MCF 10A (cell line): Measurements from ENCODE around the gene RBM26. TPM values are rescaled to one million over a fixed set of nuclear protein-coding genes. Genes with fewer than 3 reads are reported as not detected.

Experiments
- BruUV-seq: library from RNA; stranded (reverse); fragments of 400-500 nt; replicated peaks from 2 replicates; lab custom pipeline; 2021; lab: Mats Ljungman, UMichigan
- CTCF ChIA-PET: fragments of 300-600 bp; sonication (Branson Sonifier 250); formaldehyde crosslinking; extraction: SDS; loops from one replicate; lab custom pipeline; 2021; ENCODE audit warnings: antibody characterized with exemption, inconsistent platforms; lab: Yijun Ruan, JAX
- POLR2A ChIA-PET: fragments of 300-600, 350-650 bp; sonication (Branson Sonifier 250); formaldehyde crosslinking; extraction: SDS; loops from one replicate; lab custom pipeline; 2020; ENCODE audit warnings: antibody characterized with exemption, inconsistent platforms; lab: Yijun Ruan, JAX
- DNase-seq: peaks from one replicate; pipeline ENCODE4 v3.0.0-alpha.2; 2018; ENCODE audit not compliant: unreplicated experiment
- H3K27ac Mint-ChIP-seq: one replicate; pipeline ENCODE4 v1.8.0; 2022; ENCODE audit warnings: mild to moderate bottlenecking, low read depth, mixed read lengths; ENCODE audit not compliant: unreplicated experiment
- H3K27me3 Mint-ChIP-seq: one replicate; pipeline ENCODE4 v1.8.0; 2022; ENCODE audit warnings: mixed read lengths; ENCODE audit not compliant: insufficient read depth, unreplicated experiment
- H3K36me3 Mint-ChIP-seq: one replicate; pipeline ENCODE4 v1.8.0; 2022; ENCODE audit warnings: mild to moderate bottlenecking, moderate library complexity, mixed read lengths; ENCODE audit not compliant: insufficient read depth, unreplicated experiment
- H3K4me1 Mint-ChIP-seq: one replicate; pipeline ENCODE4 v1.8.0; 2022; ENCODE audit warnings: mixed read lengths; ENCODE audit not compliant: insufficient read depth, unreplicated experiment
- H3K4me3 Mint-ChIP-seq: one replicate; pipeline ENCODE4 v1.8.0; 2022; ENCODE audit warnings: mild to moderate bottlenecking, moderate library complexity, mixed read lengths; ENCODE audit not compliant: unreplicated experiment
- H3K9me3 Mint-ChIP-seq: one replicate; pipeline ENCODE4 v1.8.0; 2022; ENCODE audit warnings: mixed read lengths; ENCODE audit not compliant: unreplicated experiment
- intact Hi-C: fragments of 100-400 bp; cut with micrococcal nuclease; formaldehyde crosslinking; loops from 2 replicates; pipeline ENCODE4 v1.14.1; 2022
- total RNA-seq: library from RNA; stranded (reverse); gene quantifications from 2 replicates; pipeline ENCODE4 v1.2.3, GENCODE V29; 2022
- TF ChIP-seq, protein P1 (sequence below): fragments of 200-600 bp; IDR thresholded peaks from one replicate; pipeline ENCODE4 v1.8.0; 2022; ENCODE audit warnings: antibody characterized with exemption, mild to moderate bottlenecking; ENCODE audit not compliant: unreplicated experiment

The RBM26 gene
- total RNA-seq, 1 experiment from 2014 or later = 72.6 TPM

DNA sequence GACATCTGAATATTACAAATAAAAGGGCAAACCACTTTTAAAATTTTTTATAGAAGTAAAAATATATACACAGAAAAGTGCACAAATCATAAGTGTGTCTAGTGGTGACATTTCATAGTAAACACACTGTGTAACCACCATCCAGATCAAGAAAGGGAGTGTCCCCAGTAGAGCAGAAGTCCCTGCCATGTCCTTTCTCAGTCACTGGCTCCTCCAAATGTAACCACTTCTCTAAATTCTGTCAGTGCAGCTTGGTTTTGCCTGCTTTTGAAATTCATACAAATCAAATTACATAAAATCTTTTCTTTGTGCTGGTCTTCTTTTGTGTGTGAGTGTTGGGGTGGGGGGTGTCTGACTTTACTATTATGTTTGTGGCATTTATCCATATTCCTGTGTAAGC is 116.5 kb downstream of the RBM26 start:
- intact Hi-C loops = no loop called here
- Mint-ChIP-seq H3K9me3 (no peaks in the 10 kb centered on the region), H3K4me1 (no peaks in the 10 kb centered on the region), H3K27ac (no peak overlapping the region), H3K27me3 (no peaks in the 10 kb centered on the region), H3K4me3 (no peak overlapping the region), H3K36me3 (no peaks in the 10 kb centered on the region)
- no peak for DNase-seq
- no TSS peak for BruUV-seq
- POLR2A ChIA-PET = no interaction called here
- TF ChIP-seq, protein P1, sequence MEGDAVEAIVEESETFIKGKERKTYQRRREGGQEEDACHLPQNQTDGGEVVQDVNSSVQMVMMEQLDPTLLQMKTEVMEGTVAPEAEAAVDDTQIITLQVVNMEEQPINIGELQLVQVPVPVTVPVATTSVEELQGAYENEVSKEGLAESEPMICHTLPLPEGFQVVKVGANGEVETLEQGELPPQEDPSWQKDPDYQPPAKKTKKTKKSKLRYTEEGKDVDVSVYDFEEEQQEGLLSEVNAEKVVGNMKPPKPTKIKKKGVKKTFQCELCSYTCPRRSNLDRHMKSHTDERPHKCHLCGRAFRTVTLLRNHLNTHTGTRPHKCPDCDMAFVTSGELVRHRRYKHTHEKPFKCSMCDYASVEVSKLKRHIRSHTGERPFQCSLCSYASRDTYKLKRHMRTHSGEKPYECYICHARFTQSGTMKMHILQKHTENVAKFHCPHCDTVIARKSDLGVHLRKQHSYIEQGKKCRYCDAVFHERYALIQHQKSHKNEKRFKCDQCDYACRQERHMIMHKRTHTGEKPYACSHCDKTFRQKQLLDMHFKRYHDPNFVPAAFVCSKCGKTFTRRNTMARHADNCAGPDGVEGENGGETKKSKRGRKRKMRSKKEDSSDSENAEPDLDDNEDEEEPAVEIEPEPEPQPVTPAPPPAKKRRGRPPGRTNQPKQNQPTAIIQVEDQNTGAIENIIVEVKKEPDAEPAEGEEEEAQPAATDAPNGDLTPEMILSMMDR = no peak
- CTCF ChIA-PET = interaction anchor here (0.8 kb wide), 1 partner anchor 21 kb away, joined by 3 read pairs; no protein-coding TSS in a partner anchor

DNA sequence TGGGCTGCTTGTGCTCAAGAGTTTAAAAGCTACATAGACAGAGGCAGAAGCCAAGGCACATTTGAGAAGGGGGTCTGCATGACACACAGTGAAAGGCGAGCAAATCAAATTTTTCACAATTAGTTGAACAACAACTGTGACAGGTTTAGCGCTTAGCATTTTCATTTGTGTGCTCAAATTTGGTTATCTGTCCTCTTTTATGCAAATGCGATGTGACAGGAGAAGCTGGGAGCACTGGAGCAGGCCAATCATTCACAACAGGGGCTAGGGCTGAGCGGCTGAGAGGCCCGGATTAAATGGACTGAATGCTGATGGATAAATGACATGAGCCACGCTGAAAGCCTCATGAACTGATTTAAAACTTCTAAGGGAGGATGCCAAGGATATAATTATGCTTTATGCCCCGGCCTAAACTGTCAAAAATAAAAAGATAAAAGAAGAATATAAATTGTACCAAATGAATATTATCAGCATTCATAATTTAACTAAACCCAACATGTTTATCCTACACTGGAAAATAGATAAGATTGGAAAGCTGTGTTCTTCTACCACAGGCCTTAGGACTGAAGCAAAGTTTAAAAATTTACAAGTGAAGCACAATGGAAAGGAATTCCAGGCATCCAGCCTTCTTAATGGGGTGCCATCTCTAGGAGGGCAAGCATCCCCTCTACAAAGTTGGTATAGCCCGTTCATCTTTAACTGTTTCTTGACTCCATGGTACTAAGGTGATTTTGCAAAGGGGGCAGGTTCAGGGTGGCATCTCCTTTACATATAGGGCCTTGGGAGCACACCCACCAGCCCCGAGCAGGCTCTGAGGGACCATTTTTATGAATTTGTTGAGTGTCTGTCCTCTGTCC is 117.9 kb downstream of the RBM26 start:
- TF ChIP-seq, protein P1 = no peak
- no peak for DNase-seq
- no peaks in the 10 kb centered on the region for H3K9me3 Mint-ChIP-seq
- H3K27me3 Mint-ChIP-seq = no peaks in the 10 kb centered on the region
- H3K4me1 Mint-ChIP-seq = peaks cover under 1% of the 10 kb centered on the region
- no TSS peak for BruUV-seq
- intact Hi-C loops = no loop called here
- ChIA-PET CTCF (no interaction called here), POLR2A (no interaction called here)
- no peak overlapping the region for H3K27ac Mint-ChIP-seq
- no peak overlapping the region for H3K4me3 Mint-ChIP-seq
- H3K36me3 Mint-ChIP-seq = no peaks in the 10 kb centered on the region

DNA sequence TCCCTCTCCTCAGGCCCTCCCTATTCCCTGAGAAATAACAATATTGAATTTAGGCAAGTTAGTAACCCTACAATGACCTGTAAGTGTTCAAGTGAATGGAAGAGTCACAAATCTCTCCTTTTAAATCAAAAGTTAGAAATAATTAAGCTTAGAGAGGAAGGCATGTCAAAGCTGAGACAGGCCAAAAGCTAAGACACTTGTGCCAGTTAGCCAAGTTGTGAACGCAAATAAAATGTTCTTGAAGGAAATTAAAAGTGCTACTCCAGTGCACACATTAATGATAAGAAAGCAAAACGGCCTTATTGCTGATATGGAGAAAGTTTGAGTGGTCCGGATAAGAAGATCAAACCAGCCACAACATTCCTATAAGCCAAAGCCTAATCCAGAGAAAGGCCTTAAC is 120.9 kb downstream of the RBM26 start:
- no TSS peak for BruUV-seq
- DNase-seq = no peak
- Mint-ChIP-seq H3K4me1 (peaks cover 6% of the 10 kb centered on the region), H3K27me3 (no peaks in the 10 kb centered on the region), H3K4me3 (no peak overlapping the region), H3K36me3 (no peaks in the 10 kb centered on the region), H3K9me3 (no peaks in the 10 kb centered on the region), H3K27ac (no peak overlapping the region)
- TF ChIP-seq, protein P1 = no peak
- ChIA-PET CTCF (no interaction called here), POLR2A (interaction anchor here (0.6 to 0.8 kb wide), 2 partner anchors 13 to 275 kb away, joined by 3 to 4 read pairs; no protein-coding TSS in a partner anchor)
- intact Hi-C loops = no loop called here

DNA sequence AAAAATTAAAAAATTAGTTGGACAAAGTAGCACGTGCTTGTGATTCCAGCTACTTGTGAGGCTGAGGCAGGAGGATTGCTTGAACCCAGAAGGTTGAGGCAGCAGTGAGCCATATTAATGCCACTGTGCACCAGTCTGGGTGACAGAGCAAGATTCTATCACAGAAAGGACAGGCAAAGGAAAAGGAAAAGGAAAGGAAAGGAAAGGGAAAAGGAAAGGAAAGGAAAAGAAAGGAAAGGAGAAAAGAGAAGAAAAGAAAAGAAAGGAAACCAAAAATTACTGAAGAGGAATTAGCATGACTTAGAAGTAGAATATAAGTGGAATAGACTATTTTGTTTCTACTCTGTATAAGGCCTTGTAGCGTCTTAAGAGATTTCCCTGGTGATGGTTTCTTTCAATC is 122.3 kb downstream of the RBM26 start:
- Mint-ChIP-seq H3K4me3 (no peak overlapping the region), H3K27me3 (no peaks in the 10 kb centered on the region), H3K36me3 (no peaks in the 10 kb centered on the region), H3K4me1 (peaks cover 6% of the 10 kb centered on the region), H3K27ac (no peak overlapping the region), H3K9me3 (no peaks in the 10 kb centered on the region)
- no peak for DNase-seq
- no TSS peak for BruUV-seq
- TF ChIP-seq, protein P1 = no peak
- ChIA-PET POLR2A (no interaction called here), CTCF (interaction anchor here (0.6 kb wide), 1 partner anchor 1161 kb away, joined by 3 read pairs; no protein-coding TSS in a partner anchor)
- intact Hi-C loops = no loop called here
